Measurements from ENCODE around the gene ARID3B. TPM values are rescaled to one million over a fixed set of nuclear protein-coding genes. Genes with fewer than 3 reads are reported as not detected.

Gene ARID3B
- total and polyA plus RNA-seq, 2 donors (not counting 1 experiment from before 2014, with no cell fraction given), result 0.72 to 0.99 TPM

GRCh38 chr15:74611341-74611740, 70.3 kb downstream of the ARID3B start:
- Histone ChIP-seq H3K36me3 (ENCODE audit: control insufficient read depth, insufficient read depth, low read length) (no peaks in the 10 kb centered on the region), H4K20me1 (ENCODE audit: control insufficient read depth, extremely low read depth, insufficient read depth, low read length) (no peaks in the 10 kb centered on the region), H3K27me3 (ENCODE audit: control insufficient read depth, insufficient read depth, low read length) (peaks cover 24% of the 10 kb centered on the region), H3K4me2 (ENCODE audit: extremely low read depth, insufficient read depth, low read length) (no peak overlapping the region), H3K4me1 (ENCODE audit: control insufficient read depth, extremely low read depth, insufficient read depth, low read length) (no peaks in the 10 kb centered on the region), H3K9ac (ENCODE audit: insufficient read depth, low read length) (no peak overlapping the region), H3K4me3 (replicated peaks in 1 of 4; ENCODE audit: control extremely low read depth in 1 of 4, insufficient read depth in 1 of 4, low read depth in 3 of 4, low read length in 4 of 4) (no peak overlapping the region), H2AFZ (ENCODE audit: low read length) (no peak overlapping the region), H3K79me2 (ENCODE audit: control insufficient read depth, insufficient read depth, low read length) (peaks cover 7% of the 10 kb centered on the region), H3K27ac (ENCODE audit: insufficient read depth, low read length) (no peak overlapping the region), H3K9me3 (ENCODE audit: control insufficient read depth, insufficient read depth, low read depth, low read length) (no peaks in the 10 kb centered on the region)
- no peak for DNase-seq (ENCODE audit: low read depth in 2 of 2)
- TF ChIP-seq EZH2 (IDR thresholded peaks at IDR 0.05; ENCODE audit: low read length, missing control alignments) (no peak), CTCF (conservative IDR thresholded peaks at IDR 0.05 in 1 of 2, IDR thresholded peaks at IDR 0.05 in 1 of 2; ENCODE audit: low read depth in 1 of 2, low read length in 2 of 2) (no peak)

GRCh38 chr15:74611834-74612233, 70.8 kb downstream of the ARID3B start:
- Histone ChIP-seq H3K9me3 (ENCODE audit: control insufficient read depth, insufficient read depth, low read depth, low read length) (no peaks in the 10 kb centered on the region), H2AFZ (ENCODE audit: low read length) (no peak overlapping the region), H3K4me3 (replicated peaks in 1 of 4; ENCODE audit: control extremely low read depth in 1 of 4, insufficient read depth in 1 of 4, low read depth in 3 of 4, low read length in 4 of 4) (no peak overlapping the region), H4K20me1 (ENCODE audit: control insufficient read depth, extremely low read depth, insufficient read depth, low read length) (peaks cover 1% of the 10 kb centered on the region), H3K36me3 (ENCODE audit: control insufficient read depth, insufficient read depth, low read length) (no peaks in the 10 kb centered on the region), H3K4me2 (ENCODE audit: extremely low read depth, insufficient read depth, low read length) (no peak overlapping the region), H3K79me2 (ENCODE audit: control insufficient read depth, insufficient read depth, low read length) (peaks cover 12% of the 10 kb centered on the region), H3K27me3 (ENCODE audit: control insufficient read depth, insufficient read depth, low read length) (peaks cover 24% of the 10 kb centered on the region), H3K9ac (ENCODE audit: insufficient read depth, low read length) (no peak overlapping the region), H3K4me1 (ENCODE audit: control insufficient read depth, extremely low read depth, insufficient read depth, low read length) (peaks cover under 1% of the 10 kb centered on the region), H3K27ac (ENCODE audit: insufficient read depth, low read length) (no peak overlapping the region)
- no peak for TF ChIP-seq EZH2 (IDR thresholded peaks at IDR 0.05; ENCODE audit: low read length, missing control alignments)
- TF ChIP-seq CTCF (conservative IDR thresholded peaks at IDR 0.05 in 1 of 2, IDR thresholded peaks at IDR 0.05 in 1 of 2; ENCODE audit: low read depth in 1 of 2, low read length in 2 of 2), result no peak
- DNase-seq (ENCODE audit: low read depth in 2 of 2), result no peak

- Histone ChIP-seq H3K27ac (ENCODE audit: insufficient read depth, low read length) (no peak overlapping the region), H3K4me1 (ENCODE audit: control insufficient read depth, extremely low read depth, insufficient read depth, low read length) (peaks cover 5% of the 10 kb centered on the region)
Observed at GRCh38 chr15:74612677-74613076, 71.7 kb downstream of the ARID3B start.

More at GRCh38 chr15:74612677-74613076, 71.7 kb downstream of the ARID3B start:
- Histone ChIP-seq H3K36me3 (ENCODE audit: control insufficient read depth, insufficient read depth, low read length) (no peaks in the 10 kb centered on the region), H3K4me3 (replicated peaks in 1 of 4; ENCODE audit: control extremely low read depth in 1 of 4, insufficient read depth in 1 of 4, low read depth in 3 of 4, low read length in 4 of 4) (no peak overlapping the region), H3K4me2 (ENCODE audit: extremely low read depth, insufficient read depth, low read length) (no peak overlapping the region), H4K20me1 (ENCODE audit: control insufficient read depth, extremely low read depth, insufficient read depth, low read length) (peaks cover 5% of the 10 kb centered on the region), H3K27me3 (ENCODE audit: control insufficient read depth, insufficient read depth, low read length) (peaks cover 24% of the 10 kb centered on the region), H3K79me2 (ENCODE audit: control insufficient read depth, insufficient read depth, low read length) (peaks cover 21% of the 10 kb centered on the region), H2AFZ (ENCODE audit: low read length) (no peak overlapping the region), H3K9me3 (ENCODE audit: control insufficient read depth, insufficient read depth, low read depth, low read length) (no peaks in the 10 kb centered on the region), H3K9ac (ENCODE audit: insufficient read depth, low read length) (no peak overlapping the region)
- DNase-seq (ENCODE audit: low read depth in 2 of 2), result no peak
- TF ChIP-seq EZH2 (IDR thresholded peaks at IDR 0.05; ENCODE audit: low read length, missing control alignments) (no peak), CTCF (conservative IDR thresholded peaks at IDR 0.05 in 1 of 2, IDR thresholded peaks at IDR 0.05 in 1 of 2; ENCODE audit: low read depth in 1 of 2, low read length in 2 of 2) (no peak)
